G401.6 (cell line): ENCODE results near the gene BAIAP2.
"Not testable (repeated sequence)": the region's sequence is repeated elsewhere in the genome, so short reads cannot be mapped to it uniquely, and the experiment has no call there.

Experiments
- FAIRE-seq: peaks from 2 replicates; lab custom pipeline; 2012; peaks lifted over from hg19 to GRCh38; lab: Jason Lieb, UNC

Gene BAIAP2

DNA sequence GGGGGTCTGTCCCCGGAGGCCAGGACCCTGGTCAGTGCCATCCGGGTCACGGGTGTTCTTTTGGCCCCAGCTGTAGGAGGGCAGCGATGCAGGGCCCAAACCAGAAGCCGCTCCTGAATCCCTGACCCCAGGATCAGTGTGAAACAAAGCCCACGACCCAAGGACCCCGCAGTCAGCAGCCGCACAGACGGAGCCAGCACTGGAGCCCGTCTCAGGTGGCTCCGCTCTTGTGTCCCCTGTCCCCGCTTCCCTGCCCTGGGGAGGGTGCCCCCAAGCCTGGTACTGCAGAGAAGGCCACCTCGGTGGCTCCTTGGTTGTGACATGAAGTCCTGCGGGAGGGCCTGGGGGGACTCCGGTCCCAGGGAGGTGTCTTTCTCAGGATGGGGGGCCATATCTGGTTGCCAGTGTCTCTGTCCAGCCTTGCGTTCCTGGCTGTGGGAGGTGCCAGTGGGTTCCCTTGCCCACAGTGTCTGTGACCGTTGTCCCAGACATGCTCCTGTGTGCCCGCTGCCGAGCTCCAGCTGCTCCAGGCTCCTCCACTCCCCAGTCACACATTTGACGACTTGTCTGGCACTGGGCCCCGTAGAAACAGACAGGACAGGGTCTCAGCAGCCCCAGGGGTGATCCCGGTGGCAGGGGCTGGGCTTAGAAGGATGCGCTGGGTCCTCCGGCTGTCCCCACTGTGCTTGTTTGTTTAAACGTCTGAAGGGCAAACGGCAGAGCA lies 33.6 kb downstream of the BAIAP2 start:
- no peak for FAIRE-seq

DNA sequence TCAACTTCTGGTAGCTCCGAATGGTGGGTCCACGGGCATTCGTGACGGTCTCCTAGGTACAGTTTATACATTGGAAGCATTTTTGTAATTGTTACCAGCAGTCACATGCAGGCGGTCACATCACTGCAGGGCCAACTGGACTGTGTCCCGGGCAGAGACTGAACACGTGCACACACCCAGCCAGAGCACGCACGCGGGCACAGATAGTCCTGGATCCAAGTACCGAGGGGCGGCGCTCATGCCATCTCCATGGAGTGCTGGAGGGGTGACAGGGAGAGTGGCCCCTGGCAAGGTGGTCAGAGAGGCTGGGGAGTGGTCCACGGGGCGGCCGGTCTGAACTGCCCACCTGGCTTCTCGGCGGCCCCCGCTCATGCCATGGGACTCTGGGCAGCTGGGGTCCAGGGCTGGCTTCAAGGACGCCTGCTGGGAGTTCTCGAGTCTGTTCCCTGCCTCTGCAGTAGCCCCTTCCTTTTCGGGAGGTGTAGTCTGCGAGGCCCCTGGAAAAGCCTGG lies 34.2 kb downstream of the BAIAP2 start:
- no peak for FAIRE-seq

DNA sequence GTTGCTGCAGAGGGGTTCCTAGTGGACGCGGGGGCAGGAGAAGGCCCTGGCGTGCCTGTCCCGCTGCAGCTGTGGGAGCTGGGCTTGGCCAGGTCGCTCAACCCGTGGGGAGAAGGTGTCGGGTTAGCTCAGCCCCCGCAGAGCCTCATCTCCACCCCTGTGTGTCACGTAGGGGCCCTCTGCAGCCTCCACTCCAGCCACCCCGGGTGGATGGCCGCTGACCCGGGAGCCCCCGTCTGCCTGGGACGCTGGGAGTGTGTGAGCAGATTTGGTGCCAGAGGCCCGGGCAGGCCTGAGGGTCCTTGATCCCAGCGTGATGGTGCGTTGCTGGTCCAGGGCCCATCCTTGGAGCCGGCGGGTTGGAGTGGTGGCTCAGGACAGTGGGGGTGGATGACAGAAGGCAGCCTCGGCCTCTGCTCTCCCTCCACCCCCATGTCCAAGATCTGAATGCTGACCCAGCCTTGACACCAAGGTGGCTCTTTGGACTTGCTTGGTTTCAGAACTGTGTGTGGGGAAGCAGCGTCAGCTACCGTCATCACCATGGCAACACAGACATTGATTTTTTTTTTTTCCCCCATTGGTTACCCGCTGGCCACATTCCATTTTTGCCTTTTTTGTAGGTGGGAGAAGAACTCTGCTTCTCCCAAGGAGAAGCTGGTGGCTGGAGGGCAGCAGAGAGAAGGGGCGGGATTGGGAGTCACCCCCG lies 35.7 kb downstream of the BAIAP2 start:
- FAIRE-seq, result no peak

DNA sequence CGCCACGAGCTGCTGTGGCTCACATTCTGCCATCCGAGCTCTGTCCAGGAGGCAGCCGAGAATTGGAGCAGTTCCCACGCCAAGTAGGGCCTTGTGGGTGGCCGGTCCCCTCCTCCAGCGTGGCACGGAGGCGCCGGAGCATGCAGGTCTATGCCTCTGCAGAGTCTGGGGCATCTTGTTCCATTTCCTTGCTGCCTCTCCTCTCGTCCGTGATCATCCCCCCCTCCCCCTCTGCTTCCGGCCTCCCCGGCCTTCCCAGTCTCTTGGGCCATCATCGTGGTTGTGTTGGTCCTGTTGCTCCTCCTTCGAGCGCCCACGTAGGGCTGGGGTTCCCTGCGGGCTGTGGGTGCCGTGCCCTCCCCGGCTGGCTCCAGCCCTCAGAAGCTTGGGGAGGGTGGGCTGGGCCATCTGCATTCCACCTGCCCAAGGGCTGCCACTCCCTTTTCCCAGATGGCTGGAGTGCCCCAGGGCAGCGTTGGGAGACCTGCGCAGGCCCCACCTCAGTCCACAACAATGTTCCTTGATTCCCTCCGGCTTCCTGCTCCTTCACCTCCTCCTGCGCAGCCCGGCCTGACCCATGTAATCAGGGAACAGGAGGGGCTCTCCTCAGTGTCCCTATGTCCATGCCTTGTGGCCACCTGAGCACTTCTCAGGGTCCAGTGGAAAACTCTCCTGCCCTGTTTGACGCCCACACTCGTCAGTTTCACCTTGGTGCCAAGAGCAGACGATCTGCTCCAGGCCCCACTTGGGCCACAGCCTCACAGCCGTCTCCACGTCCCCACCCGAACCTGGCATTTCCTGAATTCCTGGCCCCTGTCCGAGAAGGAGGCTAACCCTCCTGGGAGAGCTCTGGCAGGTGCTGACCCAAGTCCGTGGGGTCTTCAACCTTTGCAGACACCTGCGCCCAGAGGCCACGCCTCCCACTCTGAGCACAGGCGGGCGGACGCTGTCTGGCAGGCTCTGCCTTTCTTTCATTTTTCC lies 37.1 kb downstream of the BAIAP2 start:
- FAIRE-seq, result no peak

DNA sequence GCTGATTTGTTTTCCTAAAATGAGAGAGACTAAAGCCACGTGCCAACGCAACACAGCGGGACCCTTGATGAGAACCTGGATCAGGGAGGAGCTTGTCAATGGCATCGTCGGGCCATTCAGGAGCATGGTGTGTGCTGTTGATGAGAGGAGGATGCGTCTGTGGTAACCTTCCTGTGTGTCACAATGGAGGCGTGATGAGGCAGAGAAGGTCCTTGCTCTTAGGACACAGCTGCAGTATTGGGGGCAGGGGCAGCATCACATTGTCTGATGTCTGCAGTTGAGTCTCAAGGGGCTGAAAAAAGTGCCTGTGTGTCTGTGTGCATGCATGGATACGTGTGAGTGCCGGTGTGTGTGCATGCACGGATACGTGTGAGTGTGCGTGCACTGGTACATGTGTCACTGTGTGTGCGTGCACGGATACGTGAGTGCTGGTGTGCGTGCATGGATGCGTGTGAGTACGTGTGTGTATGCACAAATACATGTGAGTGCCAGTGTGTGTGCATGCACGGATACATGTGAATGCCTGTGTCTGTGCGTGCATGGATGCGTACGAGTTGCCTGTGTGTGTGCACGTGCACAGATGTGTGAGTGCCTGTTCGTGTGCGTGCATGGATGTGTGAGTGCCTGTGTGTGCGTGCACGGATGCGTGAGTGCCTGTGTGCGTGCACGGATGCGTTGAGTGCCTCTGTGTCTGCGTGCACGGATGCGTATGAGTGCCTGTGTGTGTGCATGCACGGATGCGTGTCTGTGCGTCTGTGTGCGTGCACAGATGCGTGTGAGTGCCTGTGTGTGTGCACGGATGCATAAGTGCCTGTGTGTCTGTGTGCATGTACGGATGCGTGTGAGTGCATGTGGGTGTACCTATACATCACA lies 39.3 kb downstream of the BAIAP2 start:
- no peak for FAIRE-seq

DNA sequence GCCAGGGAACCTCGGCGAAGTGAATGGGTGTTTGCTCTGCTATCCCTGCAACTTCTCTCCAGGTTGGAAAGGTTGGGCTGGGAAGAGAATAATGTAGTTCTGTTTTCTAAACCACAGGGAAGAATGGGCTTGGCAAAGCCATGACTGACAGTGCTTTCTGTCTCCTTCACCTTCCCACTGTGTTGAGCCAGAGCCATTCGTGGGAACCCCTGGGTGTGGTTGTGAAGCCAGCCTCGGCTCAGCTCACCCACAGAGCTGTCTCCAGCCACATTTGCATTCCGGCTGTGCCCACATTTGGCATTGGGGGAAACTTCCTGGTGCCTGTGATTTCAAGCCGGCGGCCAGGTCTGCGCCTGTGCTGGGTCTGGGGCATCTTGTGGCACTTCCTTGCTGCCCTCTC lies 39.9 kb downstream of the BAIAP2 start:
- FAIRE-seq, result no peak

DNA sequence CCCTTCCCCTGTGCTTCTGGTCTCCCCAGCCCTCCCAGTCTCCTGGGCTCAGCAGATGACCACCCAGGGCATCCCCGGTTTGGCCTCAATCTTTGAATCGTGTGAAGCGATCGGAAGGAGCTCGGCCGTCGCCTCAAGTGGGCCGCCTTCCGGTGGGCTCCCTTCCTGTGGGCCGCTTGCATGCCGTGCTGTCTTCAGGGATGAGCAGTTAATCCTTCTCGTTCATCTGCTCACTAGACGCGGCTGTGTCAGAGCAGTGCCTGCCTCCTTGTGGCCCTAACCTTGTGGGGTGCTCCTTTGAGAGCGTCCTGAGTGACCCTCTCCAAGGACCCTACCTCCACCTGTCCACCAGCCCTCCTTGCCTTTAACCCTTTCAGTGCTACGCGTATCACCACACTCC lies 40.4 kb downstream of the BAIAP2 start:
- no peak for FAIRE-seq

DNA sequence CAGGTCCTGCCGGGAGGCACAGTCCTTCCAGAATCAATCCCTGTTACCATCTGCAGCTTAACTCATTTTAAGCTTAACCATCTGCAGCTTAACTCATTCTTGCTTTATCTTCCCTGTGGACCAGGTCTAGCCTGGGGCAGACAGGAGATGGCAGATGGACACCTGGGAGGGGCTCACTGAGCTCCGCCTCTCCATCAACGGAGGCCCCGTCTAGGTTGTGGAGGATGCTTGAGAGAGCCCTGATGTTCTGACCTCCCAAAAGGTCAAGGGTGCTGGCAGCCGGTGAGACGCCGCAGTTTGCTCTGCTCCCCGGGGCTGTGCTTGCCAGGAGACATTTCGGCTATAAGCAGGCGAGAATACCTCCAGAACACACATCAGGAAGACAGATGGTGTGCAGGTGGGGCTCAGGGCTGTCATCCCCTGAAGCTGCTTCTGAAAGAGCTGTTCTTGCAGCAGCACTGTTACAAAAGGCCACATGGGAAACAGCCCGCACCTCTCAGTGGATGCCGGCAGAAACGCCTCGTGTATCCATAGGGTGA lies 41.3 kb downstream of the BAIAP2 start:
- FAIRE-seq, result no peak

DNA sequence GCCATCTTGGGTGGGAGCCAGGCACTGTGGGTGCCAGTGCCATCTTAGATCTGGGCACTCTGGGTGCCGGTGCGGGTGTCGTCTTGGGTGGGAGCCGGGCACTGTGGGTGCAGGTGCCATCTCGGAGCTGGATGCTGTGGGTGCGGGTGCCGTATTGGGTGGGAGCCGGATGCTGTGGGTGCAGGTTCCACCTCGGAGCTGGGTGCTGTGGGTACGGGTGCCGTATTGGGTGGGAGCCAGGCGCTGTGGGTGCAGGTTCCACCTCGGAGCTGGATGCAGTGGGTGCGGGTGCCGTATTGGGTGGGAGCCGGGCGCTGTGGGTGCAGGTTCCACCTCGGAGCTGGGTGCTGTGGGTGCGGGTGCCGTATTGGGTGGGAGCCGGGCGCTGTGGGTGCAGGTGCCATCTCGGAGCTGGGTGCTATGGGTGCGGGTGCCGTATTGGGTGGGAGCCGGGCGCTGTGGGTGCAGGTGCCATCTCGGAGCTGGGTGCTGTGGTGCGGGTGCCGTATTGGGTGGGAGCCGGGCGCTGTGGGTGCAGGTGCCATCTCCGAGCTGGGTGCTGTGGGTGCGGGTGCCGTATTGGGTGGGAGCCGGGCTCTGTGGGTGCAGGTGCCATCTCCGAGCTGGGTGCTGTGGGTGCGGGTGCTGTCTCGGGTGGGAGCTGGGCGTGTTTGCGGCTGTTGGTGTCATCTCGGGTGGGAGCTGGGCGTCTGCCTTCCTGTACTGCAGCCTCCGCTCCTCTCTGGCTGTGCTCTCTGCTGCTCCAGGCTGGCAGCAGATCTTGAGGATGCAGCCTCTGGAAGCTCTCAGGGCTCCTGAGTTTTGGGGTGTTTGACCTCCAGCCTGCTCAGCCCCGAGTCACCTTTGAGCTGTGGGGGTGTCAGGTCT lies 43.3 kb downstream of the BAIAP2 start:
- not testable (repeated sequence) for FAIRE-seq

DNA sequence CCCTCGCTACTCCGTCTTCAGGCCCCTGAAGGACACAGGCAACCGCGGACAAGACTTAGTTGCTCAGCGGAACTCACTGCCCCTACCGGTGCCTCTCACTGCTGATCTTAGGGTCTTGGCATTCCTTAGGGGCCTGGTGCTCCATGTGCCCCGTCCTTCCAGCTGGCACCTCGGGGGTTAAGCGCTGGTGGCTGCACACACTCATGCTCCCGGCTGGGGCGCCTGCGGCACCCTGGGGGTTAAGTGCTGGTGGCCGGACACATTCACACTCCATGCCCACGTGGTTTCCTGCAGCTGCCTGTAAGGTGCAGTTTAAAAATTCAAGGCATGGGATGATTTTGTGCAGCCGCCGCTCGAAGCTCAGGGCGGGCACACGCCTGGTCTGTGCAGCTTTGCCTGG lies 45.1 kb downstream of the BAIAP2 start:
- FAIRE-seq, result no peak

DNA sequence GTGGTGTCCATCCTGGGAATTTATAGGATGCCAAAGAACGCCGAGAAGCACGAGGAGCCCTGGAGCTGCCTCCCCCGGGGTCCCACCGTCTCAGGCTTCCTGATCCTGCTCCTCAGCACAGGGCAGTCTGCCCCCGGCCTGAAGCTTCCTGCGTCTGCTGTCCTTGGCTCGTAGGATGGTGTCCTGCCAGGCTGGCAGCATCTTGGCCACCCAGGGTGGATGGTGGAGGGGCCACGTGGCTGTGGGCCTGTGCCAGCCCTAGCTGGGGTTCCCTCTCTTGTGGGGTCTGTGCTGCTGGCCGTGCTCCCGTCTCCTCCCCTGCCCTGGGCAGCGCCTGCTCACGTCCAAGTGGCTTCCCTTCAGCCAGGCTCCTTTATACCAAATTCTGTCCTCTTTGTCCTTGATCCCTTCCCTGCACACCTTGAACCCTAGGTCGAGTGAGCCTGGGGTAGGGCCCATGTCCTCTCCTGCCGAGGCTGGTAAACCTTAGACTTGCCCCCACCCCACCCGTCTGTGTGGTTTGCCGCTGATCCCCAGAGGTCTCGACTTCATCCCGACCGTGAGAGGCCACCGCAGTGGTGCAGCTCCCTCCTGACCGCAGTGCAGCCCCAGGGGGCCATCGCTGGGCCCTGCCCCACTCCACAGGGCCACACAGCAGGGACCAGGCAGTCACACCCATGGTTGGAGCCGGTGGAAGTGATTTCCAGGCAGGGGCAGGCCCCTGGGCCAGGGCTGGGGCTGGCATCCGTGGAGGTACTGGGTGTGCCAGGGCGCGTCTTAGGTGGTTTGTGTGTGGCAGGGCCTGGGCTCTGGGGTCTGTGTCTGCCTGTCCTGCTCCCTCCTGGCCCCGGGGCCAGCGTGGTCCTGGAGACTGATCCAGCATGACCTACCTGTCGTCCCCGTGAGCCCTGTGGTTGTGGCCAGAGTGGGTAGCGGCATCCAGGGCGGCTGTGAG lies 46.5 kb downstream of the BAIAP2 start:
- no peak for FAIRE-seq

DNA sequence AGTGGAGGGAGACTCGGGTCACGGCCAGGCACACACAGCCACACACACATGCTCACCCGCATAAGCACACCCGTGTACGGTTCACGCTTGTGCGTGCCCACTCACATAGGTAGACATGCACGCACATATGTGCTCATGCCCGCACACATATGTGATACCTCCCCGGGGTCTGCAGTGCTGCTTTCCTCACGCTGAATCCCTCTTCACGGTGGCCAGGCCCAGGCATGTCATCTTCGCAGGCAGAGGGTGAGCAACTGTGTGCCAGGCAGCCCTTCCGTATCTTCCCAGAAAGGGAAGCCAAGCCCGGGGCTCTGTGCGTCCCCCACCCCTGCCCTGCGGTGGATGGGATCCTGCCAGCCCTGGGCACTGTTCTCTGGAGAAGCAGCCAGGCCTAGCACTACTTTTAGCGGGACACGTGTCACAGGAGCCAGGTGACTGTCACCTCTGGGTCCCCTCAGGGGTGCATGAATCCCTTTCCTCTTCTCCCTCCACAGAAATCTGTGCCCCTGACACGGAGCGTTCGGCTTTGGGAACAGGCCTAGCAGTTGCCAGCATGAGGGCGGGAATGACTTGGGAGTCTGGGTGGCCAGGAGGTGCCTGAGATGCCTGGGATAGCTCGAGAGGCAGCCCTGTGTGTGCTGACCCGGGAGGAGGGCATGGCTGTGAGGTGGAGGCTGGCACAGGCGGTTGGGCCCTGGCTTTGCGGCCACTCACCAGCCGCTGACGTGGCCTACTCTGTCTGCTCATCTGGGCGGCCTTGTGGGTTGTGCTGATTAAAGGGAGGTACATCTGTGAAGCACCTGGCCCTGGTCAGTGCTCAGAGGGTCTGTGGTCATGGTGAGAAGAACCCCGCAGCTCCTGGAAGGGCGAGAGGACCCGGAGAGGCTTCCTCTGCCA lies 47.5 kb downstream of the BAIAP2 start:
- FAIRE-seq, result no peak

DNA sequence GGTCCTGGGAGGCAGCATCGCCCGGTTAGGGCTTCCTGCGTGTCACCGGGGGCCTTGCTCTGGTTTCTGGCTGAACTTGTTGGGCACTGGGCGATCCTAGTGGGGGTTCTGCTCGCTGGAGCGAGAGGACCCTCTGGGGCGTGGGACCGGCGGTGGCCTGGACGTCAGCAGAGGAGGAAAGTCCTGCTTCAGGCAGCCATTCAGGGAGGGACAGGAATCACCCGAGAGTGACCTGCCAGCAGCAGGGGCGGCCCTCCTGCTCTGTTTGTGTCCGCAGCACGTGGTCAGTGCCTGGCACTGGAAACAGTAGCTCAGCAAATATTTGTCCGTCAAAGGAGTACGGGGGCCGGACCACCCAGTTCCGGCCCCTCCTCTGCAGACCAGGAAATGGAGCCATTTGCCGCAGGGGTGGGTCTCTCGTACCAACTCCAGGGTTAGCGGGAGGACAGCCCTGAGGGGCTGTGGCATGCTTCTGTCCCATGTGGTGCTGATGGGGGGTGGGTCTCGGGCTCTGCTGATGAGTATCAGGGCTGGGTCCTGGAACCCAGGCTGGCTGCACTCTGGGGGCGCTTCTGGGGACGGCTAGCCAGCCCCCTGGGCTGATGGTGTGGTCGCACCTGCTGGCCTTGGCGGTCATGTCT lies 48.3 kb downstream of the BAIAP2 start:
- no peak for FAIRE-seq

DNA sequence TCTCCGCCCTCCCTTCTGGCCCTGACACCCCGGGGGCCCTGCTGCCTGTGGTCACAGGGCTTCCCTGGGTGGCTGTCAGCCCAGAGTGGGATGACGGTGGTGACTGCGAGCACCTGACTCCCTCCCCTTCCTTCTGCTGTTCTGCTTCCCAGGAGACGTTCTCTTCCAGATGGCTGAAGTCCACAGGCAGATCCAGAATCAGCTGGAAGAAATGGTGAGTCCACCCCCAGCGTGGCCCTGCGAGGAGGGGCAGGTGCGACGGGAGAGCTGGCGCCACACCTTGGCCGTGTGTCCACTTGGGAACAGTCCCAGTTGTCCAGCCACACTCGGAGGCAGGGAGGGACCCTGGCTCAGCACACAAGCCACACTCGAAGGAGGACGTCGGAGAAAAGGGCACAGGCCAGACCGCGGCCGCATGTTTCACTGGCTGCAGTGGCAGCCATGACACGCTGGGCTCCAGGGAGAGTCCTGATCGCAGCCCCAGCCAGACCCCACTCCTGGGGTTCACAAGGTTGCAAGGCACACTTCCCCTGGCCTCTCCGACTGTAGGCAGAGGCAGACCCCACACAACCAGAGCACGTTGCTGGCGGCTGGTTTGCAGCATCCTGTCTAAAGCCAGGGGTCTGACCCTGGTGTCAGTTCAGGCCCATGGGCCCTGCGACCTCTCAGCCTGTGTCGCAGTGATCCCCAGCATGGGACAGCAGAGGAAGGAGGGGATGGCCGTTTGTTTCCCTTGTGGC lies 49.9 kb downstream of the BAIAP2 start:
- FAIRE-seq, result no peak

DNA sequence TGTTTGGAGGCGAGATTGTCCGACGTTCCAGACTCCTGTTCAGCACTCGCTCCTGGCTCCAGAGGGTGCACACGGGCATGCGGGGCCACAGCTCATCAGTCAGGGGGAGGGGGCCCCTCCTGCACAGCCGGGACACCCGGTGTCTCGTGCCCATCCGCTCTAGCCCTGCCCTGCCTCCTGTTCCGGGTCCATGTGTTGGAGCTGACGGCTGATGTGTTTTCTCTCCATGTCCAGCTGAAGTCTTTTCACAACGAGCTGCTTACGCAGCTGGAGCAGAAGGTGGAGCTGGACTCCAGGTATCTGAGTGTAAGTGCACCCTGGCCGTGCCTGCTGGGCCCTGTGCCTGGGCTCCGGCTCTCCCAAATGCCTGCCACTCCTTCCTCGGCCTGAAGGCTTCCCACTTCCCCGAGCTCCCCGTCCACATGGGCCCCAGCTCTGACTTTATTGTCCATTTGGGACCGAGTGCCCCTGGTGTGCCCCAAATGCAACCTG lies 50.5 kb downstream of the BAIAP2 start:
- no peak for FAIRE-seq

DNA sequence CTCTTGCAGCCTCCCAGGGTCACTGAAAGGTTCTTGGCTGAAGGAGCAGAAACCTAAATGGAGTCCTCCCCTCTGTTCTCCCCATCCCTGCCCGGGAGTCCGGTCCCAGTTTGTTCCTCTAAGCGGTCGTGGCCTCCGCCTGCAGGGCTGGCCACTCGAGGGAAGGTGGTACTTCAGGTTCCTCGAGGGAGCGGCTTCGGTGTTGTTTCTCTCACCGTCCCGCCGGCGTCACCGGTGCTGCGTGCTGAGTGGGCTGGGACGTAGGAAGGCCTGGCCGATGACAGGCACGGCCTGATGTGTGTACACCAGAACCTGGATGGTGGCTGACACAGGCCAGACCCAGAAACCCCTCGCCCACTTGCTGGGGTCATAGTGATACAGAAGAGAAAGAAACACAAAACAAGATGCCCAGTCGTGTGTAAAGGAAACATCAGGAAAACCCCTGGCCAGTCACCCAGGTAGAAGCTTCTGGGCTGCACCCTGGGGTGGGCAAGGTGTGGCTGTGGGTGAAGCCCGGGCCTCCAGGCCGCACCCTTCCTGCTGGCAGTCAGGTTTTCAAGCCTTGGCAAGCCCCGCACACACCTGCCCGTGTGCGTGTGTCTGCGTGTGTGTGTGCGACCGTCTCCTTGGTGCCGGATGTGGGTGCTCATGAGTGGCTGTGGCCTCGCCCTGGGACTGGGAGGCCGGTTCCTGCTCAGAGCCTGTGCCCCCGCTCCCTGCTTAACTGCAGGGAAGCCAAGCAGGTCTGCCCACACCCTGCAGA lies 52.0 kb downstream of the BAIAP2 start:
- no peak for FAIRE-seq
